Nephron (organoid): ENCODE results near the gene WNK2.

Experiments used
- H3K27ac Mint-ChIP-seq, 3 experiments: 2 replicates each; pipeline ENCODE4 v1.8.0; 2020; ENCODE audit warnings: mixed read lengths in 3 of 3, mild to moderate bottlenecking in 2 of 3, moderate library complexity in 1 of 3
- H3K27me3 Mint-ChIP-seq: 2 replicates; pipeline ENCODE4 v1.8.0; 2021; ENCODE audit warnings: low read depth, mild to moderate bottlenecking, moderate library complexity, mixed read lengths
- H3K36me3 Mint-ChIP-seq: 2 replicates; pipeline ENCODE4 v1.8.0; 2020; ENCODE audit warnings: low read depth, mixed read lengths
- H3K4me1 Mint-ChIP-seq: 2 replicates; pipeline ENCODE4 v1.8.0; 2020; ENCODE audit warnings: mixed read lengths
- H3K4me3 Mint-ChIP-seq, 3 experiments: 2 replicates each; pipeline ENCODE4 v1.8.0; 2020; ENCODE audit warnings: mild to moderate bottlenecking in 3 of 3, mixed read lengths in 3 of 3, moderate library complexity in 2 of 3
- H3K9me3 Mint-ChIP-seq: 2 replicates; pipeline ENCODE4 v1.8.0; 2020; ENCODE audit warnings: mixed read lengths
- CTCF ChIP-seq, 3 experiments: fragments of 200-600 bp; sonication (generic); IDR thresholded peaks; one replicate each; pipeline ENCODE4 v1.5.0; 2021; ENCODE audit warnings: antibody characterized with exemption in 3 of 3; ENCODE audit not compliant: unreplicated experiment in 3 of 3

The WNK2 gene

GRCh38 chr9:93159601-93160471, 24.1 kb upstream of the WNK2 start:
- Mint-ChIP-seq H3K4me1 (peaks cover 14% of the 10 kb centered on the region), H3K4me3 (no peak overlapping the region), H3K9me3 (no peaks in the 10 kb centered on the region), H3K36me3 (no peaks in the 10 kb centered on the region), H3K27me3 (peaks cover 11% of the 10 kb centered on the region), H3K27ac (peak overlapping the region in 1 of 3 experiments; percentile 15)
- TF ChIP-seq CTCF (IDR thresholded peaks at IDR 0.05; ENCODE audit: unreplicated experiment in 3 of 3) = peak; percentile 96 to 97 (median 96)

GRCh38 chr9:93161786-93162562, 22.0 kb upstream of the WNK2 start:
- no peak overlapping the region for H3K4me3 Mint-ChIP-seq
- H3K9me3 Mint-ChIP-seq = no peaks in the 10 kb centered on the region
- H3K36me3 Mint-ChIP-seq = no peaks in the 10 kb centered on the region
- peaks cover 14% of the 10 kb centered on the region for H3K4me1 Mint-ChIP-seq
- no peak for TF ChIP-seq CTCF (IDR thresholded peaks at IDR 0.05; ENCODE audit: unreplicated experiment in 3 of 3)
- peak overlapping the region in 2 of 3 experiments; percentile 36 to 53 for H3K27ac Mint-ChIP-seq
- H3K27me3 Mint-ChIP-seq = peaks cover 10% of the 10 kb centered on the region

GRCh38 chr9:93164085-93164484, 19.9 kb upstream of the WNK2 start:
- no peak for TF ChIP-seq CTCF (IDR thresholded peaks at IDR 0.05; ENCODE audit: unreplicated experiment in 3 of 3)
- Mint-ChIP-seq H3K4me3 (no peak overlapping the region), H3K27ac (no peak overlapping the region), H3K9me3 (no peaks in the 10 kb centered on the region), H3K27me3 (peaks cover 13% of the 10 kb centered on the region), H3K36me3 (no peaks in the 10 kb centered on the region), H3K4me1 (peaks cover 14% of the 10 kb centered on the region)

GRCh38 chr9:93166699-93167098, 17.2 kb upstream of the WNK2 start:
- peaks cover 7% of the 10 kb centered on the region for H3K4me1 Mint-ChIP-seq
- TF ChIP-seq CTCF (IDR thresholded peaks at IDR 0.05; ENCODE audit: unreplicated experiment in 3 of 3) = no peak
- H3K27ac Mint-ChIP-seq = no peak overlapping the region
- H3K36me3 Mint-ChIP-seq = no peaks in the 10 kb centered on the region
- no peak overlapping the region for H3K4me3 Mint-ChIP-seq
- H3K27me3 Mint-ChIP-seq = peaks cover 6% of the 10 kb centered on the region
- no peaks in the 10 kb centered on the region for H3K9me3 Mint-ChIP-seq

- H3K9me3 Mint-ChIP-seq = no peaks in the 10 kb centered on the region
- H3K27me3 Mint-ChIP-seq = peaks cover 7% of the 10 kb centered on the region
- no peak overlapping the region for H3K27ac Mint-ChIP-seq
- no peak overlapping the region for H3K4me3 Mint-ChIP-seq
- no peaks in the 10 kb centered on the region for H3K36me3 Mint-ChIP-seq
- H3K4me1 Mint-ChIP-seq = peaks cover 3% of the 10 kb centered on the region
- no peak for TF ChIP-seq CTCF (IDR thresholded peaks at IDR 0.05; ENCODE audit: unreplicated experiment in 3 of 3)
These were observed 16.8 kb upstream of the WNK2 start for GRCh38 chr9:93167185-93167584.
